SH-SY5Y (cell line): ENCODE results near the gene DYNC2I2.

Experiments used
- GATA2 ChIP-seq: IDR thresholded peaks from 2 replicates; pipeline ENCODE4 v1.6.1; 2011; ENCODE audit warnings: mild to moderate bottlenecking, low read depth, low read length
- GATA3 ChIP-seq: IDR thresholded peaks from 2 replicates; pipeline ENCODE4 v1.6.1; 2011; ENCODE audit warnings: low read depth, mild to moderate bottlenecking, low read length, moderate library complexity

Gene DYNC2I2

GRCh38 chr9:128656416-128657343 lies at the start of gene DYNC2I2:
DYNC2I2 (minus strand) TSS chr9:128656847; CDS start chr9:128656726, 121 bp downstream.
- TF ChIP-seq GATA3 (no peak), GATA2 (no peak)

- TF ChIP-seq GATA3 (no peak), GATA2 (no peak)
Observed at GRCh38 chr9:128706045-128706444, 49.4 kb upstream of the DYNC2I2 start.

GRCh38 chr9:128705051-128705965 lies 48.7 kb upstream of the DYNC2I2 start:
- TF ChIP-seq GATA3 (no peak), GATA2 (no peak)

GRCh38 chr9:128704356-128704670 lies 47.7 kb upstream of the DYNC2I2 start:
- TF ChIP-seq GATA3 (no peak), GATA2 (no peak)

- TF ChIP-seq GATA3 (no peak), GATA2 (no peak)
Observed at GRCh38 chr9:128703616-128704355, 47.1 kb upstream of the DYNC2I2 start.

- TF ChIP-seq GATA3, result no peak
- TF ChIP-seq GATA2, result no peak
Observed at GRCh38 chr9:128702949-128703615, 46.4 kb upstream of the DYNC2I2 start.

GRCh38 chr9:128702445-128702948 lies 45.9 kb upstream of the DYNC2I2 start, which contains the start of gene PKN3:
PKN3 (plus strand) TSS chr9:128702503; CDS start chr9:128702916, 413 bp downstream.
- TF ChIP-seq GATA3, result no peak

- TF ChIP-seq GATA3 (no peak), GATA2 (no peak)
Observed at GRCh38 chr9:128701227-128701854, 44.7 kb upstream of the DYNC2I2 start.

GRCh38 chr9:128696923-128697707 lies 40.5 kb upstream of the DYNC2I2 start:
- TF ChIP-seq GATA3 (no peak), GATA2 (no peak)

- TF ChIP-seq GATA3, result no peak
Observed at GRCh38 chr9:128694344-128694743, 37.7 kb upstream of the DYNC2I2 start.

GRCh38 chr9:128690684-128691034 lies 34.0 kb upstream of the DYNC2I2 start:
- TF ChIP-seq GATA3 (no peak), GATA2 (no peak)
